HEK293T (cell line): ENCODE results near the gene CACNA1F.
A peak's percentile ranks its signal among the peaks of the same experiment; 100 is the strongest.

Experiments
- CTCF ChIA-PET: fragments of 350-600 bp; formaldehyde crosslinking; extraction: SDS; loops from one replicate; lab custom pipeline; 2021; ENCODE audit warnings: antibody characterized with exemption, inconsistent platforms; lab: Yijun Ruan, JAX
- POLR2A ChIA-PET: fragments of 350-600 bp; formaldehyde crosslinking; extraction: SDS; loops from one replicate; lab custom pipeline; 2020; ENCODE audit warnings: antibody characterized with exemption, inconsistent platforms; lab: Yijun Ruan, JAX
- DNase-seq: peaks from one replicate; pipeline ENCODE4 v3.0.0; 2012; ENCODE audit warnings: mixed read lengths; ENCODE audit errors: extremely low spot score
- ARNT ChIP-seq: fragments of 450-650 bp; IDR thresholded peaks from 2 replicates; pipeline ENCODE4 v1.6.1; 2017; ENCODE audit warnings: mild to moderate bottlenecking
- BHLHE40 ChIP-seq: fragments of 450-650 bp; IDR thresholded peaks from 2 replicates; pipeline ENCODE4 v1.6.1; 2016; ENCODE audit warnings: mild to moderate bottlenecking, moderate library complexity, borderline replicate concordance
- CTBP1 ChIP-seq: fragments of 450-650 bp; IDR thresholded peaks from 2 replicates; pipeline ENCODE4 v1.6.1; 2016; ENCODE audit warnings: borderline replicate concordance
- ELF4 ChIP-seq: fragments of 450-650 bp; IDR thresholded peaks from 2 replicates; pipeline ENCODE4 v1.6.1; 2017; ENCODE audit warnings: antibody characterized with exemption
- FOXA1 ChIP-seq: fragments of 450-650 bp; IDR thresholded peaks from 2 replicates; pipeline ENCODE4 v1.6.1; 2016; ENCODE audit warnings: mild to moderate bottlenecking
- FOXK2 ChIP-seq: fragments of 450-650 bp; IDR thresholded peaks from 2 replicates; pipeline ENCODE4 v1.6.1; 2016; ENCODE audit warnings: mild to moderate bottlenecking
- FOXM1 ChIP-seq: fragments of 450-650 bp; IDR thresholded peaks from 2 replicates; pipeline ENCODE4 v1.6.1; 2017; ENCODE audit warnings: mild to moderate bottlenecking, borderline replicate concordance
- HDGF ChIP-seq: fragments of 450-650 bp; IDR thresholded peaks from 2 replicates; pipeline ENCODE4 v1.6.1; 2017; ENCODE audit warnings: antibody characterized with exemption, borderline replicate concordance
- L3MBTL2 ChIP-seq: fragments of 450-650 bp; conservative IDR thresholded peaks from 2 replicates; pipeline ENCODE4 v1.6.1; 2016; ENCODE audit warnings: mild to moderate bottlenecking
- LEF1 ChIP-seq: fragments of 450-650 bp; IDR thresholded peaks from 2 replicates; pipeline ENCODE4 v1.6.1; 2017; ENCODE audit warnings: mild to moderate bottlenecking, borderline replicate concordance
- NFRKB ChIP-seq: fragments of 450-650 bp; IDR thresholded peaks from 2 replicates; pipeline ENCODE4 v1.6.1; 2016; ENCODE audit warnings: mild to moderate bottlenecking, moderate library complexity
- SP1 ChIP-seq: fragments of 450-650 bp; IDR thresholded peaks from 2 replicates; pipeline ENCODE4 v1.6.1; 2017
- SUZ12 ChIP-seq: fragments of 450-650 bp; IDR thresholded peaks from 2 replicates; pipeline ENCODE4 v1.6.1; 2016; ENCODE audit warnings: mild to moderate bottlenecking
- TARDBP ChIP-seq: fragments of 450-650 bp; IDR thresholded peaks from 2 replicates; pipeline ENCODE4 v1.6.1; 2016
- ZNF384 ChIP-seq: fragments of 450-650 bp; IDR thresholded peaks from 2 replicates; pipeline ENCODE4 v1.6.1; 2016
- TF ChIP-seq, protein P1 (sequence below): fragments of 450-650 bp; IDR thresholded peaks from 2 replicates; pipeline ENCODE4 v1.6.1; 2016

Gene CACNA1F

DNA sequence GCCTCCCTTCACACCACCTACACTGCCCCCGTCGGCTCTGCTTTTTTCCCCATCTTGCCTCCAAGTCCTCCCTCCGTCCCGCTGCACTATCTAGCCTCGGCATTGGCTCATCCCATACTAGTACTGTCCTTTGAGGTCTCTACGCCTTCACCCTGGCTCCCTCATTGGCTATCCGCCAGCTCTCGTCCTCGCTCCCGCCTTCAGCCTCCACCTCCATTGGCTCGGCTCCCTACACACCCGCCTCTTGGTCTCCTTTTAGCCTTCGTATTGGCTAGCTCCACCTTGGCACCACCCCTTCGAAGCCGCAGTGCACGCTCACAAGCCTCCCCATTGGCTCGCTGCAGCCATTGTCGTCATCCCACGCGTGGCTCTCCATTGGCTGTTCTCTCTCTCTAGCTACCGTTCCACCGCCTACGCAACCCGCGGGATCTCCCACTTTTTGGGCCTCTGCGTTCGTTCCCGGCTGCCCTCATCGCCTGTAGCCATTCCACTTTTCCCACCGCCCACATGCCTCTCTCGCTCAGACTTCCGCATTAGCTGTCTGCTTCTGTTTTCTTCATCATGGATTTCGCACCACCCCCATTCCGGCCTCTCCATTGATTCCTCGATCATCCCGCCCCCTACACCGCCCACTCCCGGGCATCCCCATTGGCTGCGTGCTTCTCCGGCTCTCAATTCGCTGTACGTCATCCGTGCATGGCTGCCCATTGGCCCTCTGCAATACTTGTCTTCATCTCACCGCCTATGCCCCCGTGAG is 36.0 kb upstream of the CACNA1F start:
- TF ChIP-seq, protein P1, sequence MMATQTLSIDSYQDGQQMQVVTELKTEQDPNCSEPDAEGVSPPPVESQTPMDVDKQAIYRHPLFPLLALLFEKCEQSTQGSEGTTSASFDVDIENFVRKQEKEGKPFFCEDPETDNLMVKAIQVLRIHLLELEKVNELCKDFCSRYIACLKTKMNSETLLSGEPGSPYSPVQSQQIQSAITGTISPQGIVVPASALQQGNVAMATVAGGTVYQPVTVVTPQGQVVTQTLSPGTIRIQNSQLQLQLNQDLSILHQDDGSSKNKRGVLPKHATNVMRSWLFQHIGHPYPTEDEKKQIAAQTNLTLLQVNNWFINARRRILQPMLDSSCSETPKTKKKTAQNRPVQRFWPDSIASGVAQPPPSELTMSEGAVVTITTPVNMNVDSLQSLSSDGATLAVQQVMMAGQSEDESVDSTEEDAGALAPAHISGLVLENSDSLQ: peak; percentile 91
- TF ChIP-seq L3MBTL2 (peak; percentile 57), FOXA1 (no peak)
- ChIA-PET CTCF (interaction anchor here (0.6 to 0.7 kb wide), 2 partner anchors 13 to 113 kb away, joined by 3 read pairs; no protein-coding TSS in a partner anchor), POLR2A (interaction anchor here (0.7 to 4.2 kb wide), 13 partner anchors 11 to 532 kb away, joined by 3 to 42 read pairs (median 4); partner anchors contain the start of gene CCDC22)
- peak; percentile 87 for DNase-seq

DNA sequence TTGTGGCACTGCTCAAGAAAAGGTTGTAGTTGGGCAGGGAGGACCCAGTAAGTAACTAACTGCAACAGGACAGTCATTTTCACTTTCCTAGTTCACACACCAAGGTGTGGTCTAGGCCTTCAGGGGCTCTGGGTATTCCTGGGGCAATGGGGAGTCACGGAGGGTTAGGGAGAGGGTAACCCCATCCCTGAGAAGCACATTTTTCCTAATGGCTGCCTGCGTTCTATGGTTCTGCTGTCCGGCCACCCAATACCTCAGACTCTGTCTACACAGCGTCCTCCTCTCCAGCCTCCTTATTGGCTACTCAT is 35.5 kb upstream of the CACNA1F start:
- POLR2A ChIA-PET: interaction anchor here (0.8 to 4.2 kb wide), 13 partner anchors 10 to 532 kb away, joined by 3 to 42 read pairs (median 4); partner anchors contain the start of gene CCDC22
- no peak for DNase-seq
- CTCF ChIA-PET: interaction anchor here (0.6 to 0.7 kb wide), 2 partner anchors 13 to 113 kb away, joined by 3 read pairs; no protein-coding TSS in a partner anchor
- TF ChIP-seq ZNF384 (no peak), FOXM1 (no peak), CTBP1 (no peak), NFRKB (no peak), LEF1 (no peak), BHLHE40 (no peak), L3MBTL2 (no peak), SUZ12 (no peak), SP1 (no peak), ARNT (no peak), HDGF (no peak)

DNA sequence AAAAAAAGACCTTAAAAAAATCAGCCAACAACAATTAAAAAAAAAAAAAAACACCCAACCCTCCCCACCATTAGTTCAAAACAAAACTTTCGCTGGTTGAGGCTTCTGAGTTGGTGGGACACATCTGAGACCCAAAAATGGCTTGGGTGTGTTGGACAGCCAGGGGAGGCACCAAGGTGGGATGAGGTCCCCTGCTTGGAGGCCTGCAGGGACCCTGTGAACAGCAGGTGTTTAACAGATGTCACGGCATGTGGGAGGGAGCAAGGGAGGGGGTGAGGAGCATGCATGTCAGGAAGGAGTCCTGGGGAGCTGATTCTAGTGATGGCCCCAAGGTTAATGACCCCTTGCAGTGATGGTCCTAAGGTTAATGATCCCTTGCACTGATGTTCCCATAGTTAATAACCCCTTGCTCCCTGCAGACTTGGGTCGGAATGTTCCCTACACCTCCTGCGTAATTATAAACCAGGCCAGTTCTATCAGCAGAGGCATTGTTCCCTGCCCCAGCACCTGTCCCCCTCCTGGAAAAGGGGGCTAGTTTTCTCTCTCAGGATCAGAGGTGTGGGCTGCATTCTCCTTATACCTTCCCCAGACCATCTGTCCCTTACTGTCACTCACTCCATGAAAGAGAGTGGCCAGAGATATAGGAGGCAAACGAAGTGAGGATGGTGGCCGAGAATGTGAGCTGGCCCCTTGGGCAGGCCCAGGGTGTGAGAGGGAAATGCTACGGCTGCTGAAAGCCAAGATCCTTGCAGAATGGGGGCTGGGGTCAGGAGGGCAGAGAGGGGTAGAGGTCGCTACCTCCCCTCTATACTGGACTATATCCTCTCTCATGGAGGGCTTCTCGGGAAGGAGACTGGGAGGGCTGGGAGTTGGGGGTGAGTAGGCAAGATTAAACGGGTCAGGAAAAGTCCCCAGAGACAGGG is 33.6 kb upstream of the CACNA1F start:
- POLR2A ChIA-PET: interaction anchor here (3.0 to 4.2 kb wide), 2 partner anchors 8 to 75 kb away, joined by 31 to 42 read pairs; no protein-coding TSS in a partner anchor
- no peak for DNase-seq
- TF ChIP-seq, protein P1: no peak
- no peak for TF ChIP-seq FOXM1
- no peak for TF ChIP-seq LEF1
- no peak for TF ChIP-seq ZNF384
- TF ChIP-seq SP1: no peak
- TF ChIP-seq L3MBTL2: no peak
- no peak for TF ChIP-seq FOXA1

DNA sequence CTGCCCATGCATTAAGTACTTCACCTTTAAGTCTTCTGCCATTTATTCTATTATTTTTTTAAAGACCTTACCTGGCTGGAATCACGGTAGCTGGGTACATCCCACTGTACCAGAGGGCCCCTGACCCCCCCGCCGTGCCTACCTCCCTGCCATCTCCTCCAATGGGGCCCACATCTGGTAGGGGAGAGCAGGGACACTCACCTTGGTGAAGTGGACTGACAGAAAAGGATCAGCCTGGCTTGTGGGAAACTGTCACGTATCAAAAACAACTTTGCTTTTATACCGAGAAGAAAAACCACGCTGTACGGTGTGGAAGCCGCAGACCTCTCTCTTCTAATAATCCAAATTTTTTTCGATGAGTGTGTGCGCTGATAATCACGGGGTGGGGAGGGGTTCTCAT is 31.3 kb upstream of the CACNA1F start, which contains the start of gene FOXP3:
TSS of gene FOXP3 (minus strand) at position 251 of the 400 bp plus-strand sequence. CDS start 6,205 bp downstream, outside the sequence.
- no peak for DNase-seq
- CTCF ChIA-PET: no interaction called here
- POLR2A ChIA-PET: no interaction called here
- no peak for TF ChIP-seq TARDBP
- TF ChIP-seq, protein P1: no peak
- no peak for TF ChIP-seq HDGF
- no peak for TF ChIP-seq L3MBTL2
- no peak for TF ChIP-seq ARNT
- TF ChIP-seq ZNF384: no peak
- TF ChIP-seq ELF4: no peak
- TF ChIP-seq BHLHE40: no peak
- no peak for TF ChIP-seq FOXM1
- TF ChIP-seq LEF1: no peak
- no peak for TF ChIP-seq NFRKB
- no peak for TF ChIP-seq SUZ12
- no peak for TF ChIP-seq FOXA1
- no peak for TF ChIP-seq FOXK2
- TF ChIP-seq SP1: no peak

More for the DNA sequence above, 33.6 kb upstream of the CACNA1F start:
- CTCF ChIA-PET: interaction anchor here (0.7 kb wide), 1 partner anchor 74 kb away, joined by 3 read pairs; no protein-coding TSS in a partner anchor

DNA sequence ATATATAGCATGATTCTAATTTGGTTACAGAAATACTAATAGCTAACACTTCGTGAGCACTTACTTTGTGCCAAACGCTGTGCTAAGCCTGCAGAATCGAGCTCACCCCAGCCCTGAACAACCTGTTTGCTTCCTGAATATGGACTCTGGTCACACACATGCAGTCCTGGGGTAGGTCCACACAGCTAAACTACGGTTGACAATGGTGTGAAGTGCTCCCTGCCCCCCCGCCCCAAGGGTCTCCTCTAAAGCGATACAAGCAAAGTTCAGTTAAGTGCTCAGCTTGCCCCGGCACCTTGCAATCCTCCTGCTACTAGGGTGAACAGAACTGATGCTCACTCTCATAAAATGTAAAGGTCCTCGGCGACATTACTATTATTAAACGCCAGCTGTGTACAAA is 30.5 kb upstream of the CACNA1F start:
- TF ChIP-seq FOXM1 (no peak), BHLHE40 (no peak), ZNF384 (no peak), TARDBP (no peak), FOXK2 (no peak), CTBP1 (no peak)
- TF ChIP-seq, protein P1: no peak
- ChIA-PET POLR2A (interaction anchor here (0.7 kb wide), 1 partner anchor 73 kb away, joined by 3 read pairs; no protein-coding TSS in a partner anchor), CTCF (interaction anchor here (0.6 kb wide), 1 partner anchor 28 kb away, joined by 6 read pairs; no protein-coding TSS in a partner anchor)
- no peak for DNase-seq
